ENCODE data around the gene CALR.
"Not testable (repeated sequence)": the region's sequence is repeated elsewhere in the genome, so short reads cannot be mapped to it uniquely, and the experiment has no call there.

Gene CALR

GRCh38 chr19:12974301-12975220 is 36.2 kb downstream of the CALR start:
- TF ChIP-seq CTCF (IDR thresholded peaks at IDR 0.05; ENCODE audit: insufficient read depth, low read depth, low read length, missing control alignments), result no peak
- no peak for DNase-seq (ENCODE audit: low read depth)
- no peak overlapping the region for H3K4me3 ChIP-seq (ENCODE audit: low read depth, low read length)

GRCh38 chr19:12975221-12975741 is 36.9 kb downstream of the CALR start:
- H3K4me3 ChIP-seq (ENCODE audit: low read depth, low read length), result no peak overlapping the region
- no peak for DNase-seq (ENCODE audit: low read depth)
- TF ChIP-seq CTCF (IDR thresholded peaks at IDR 0.05; ENCODE audit: insufficient read depth, low read depth, low read length, missing control alignments), result no peak

- not testable (repeated sequence) for H3K4me3 ChIP-seq (ENCODE audit: low read depth, low read length); DNase-seq (ENCODE audit: low read depth)
Observed at GRCh38 chr19:12976109-12976508, 37.7 kb downstream of the CALR start.

GRCh38 chr19:12979974-12980373 is 41.6 kb downstream of the CALR start:
- no peak overlapping the region for H3K4me3 ChIP-seq (ENCODE audit: low read depth, low read length)
- no peak for TF ChIP-seq CTCF (IDR thresholded peaks at IDR 0.05; ENCODE audit: insufficient read depth, low read depth, low read length, missing control alignments)
- no peak for DNase-seq (ENCODE audit: low read depth)

GRCh38 chr19:12982648-12983047 is 44.2 kb downstream of the CALR start:
- no peak for TF ChIP-seq CTCF (IDR thresholded peaks at IDR 0.05; ENCODE audit: insufficient read depth, low read depth, low read length, missing control alignments)
- DNase-seq (ENCODE audit: low read depth), result no peak
- no peak overlapping the region for H3K4me3 ChIP-seq (ENCODE audit: low read depth, low read length)

GRCh38 chr19:12983091-12983490 is 44.7 kb downstream of the CALR start:
- no peak for TF ChIP-seq CTCF (IDR thresholded peaks at IDR 0.05; ENCODE audit: insufficient read depth, low read depth, low read length, missing control alignments)
- DNase-seq (ENCODE audit: low read depth), result no peak
- H3K4me3 ChIP-seq (ENCODE audit: low read depth, low read length), result no peak overlapping the region

GRCh38 chr19:12983542-12984142 is 45.2 kb downstream of the CALR start:
- DNase-seq (ENCODE audit: low read depth), result peak; percentile 78
- peak; percentile 87 for TF ChIP-seq CTCF (IDR thresholded peaks at IDR 0.05; ENCODE audit: insufficient read depth, low read depth, low read length, missing control alignments)
- H3K4me3 ChIP-seq (ENCODE audit: low read depth, low read length), result no peak overlapping the region

Measured in GM12865 (cell line).